ENCODE results near the gene PSENEN. TPM values are rescaled to one million over a fixed set of nuclear protein-coding genes. Genes with fewer than 3 reads are reported as not detected.

Gene PSENEN
- 10 to 100 TPM; 43.7 to 44.7 TPM for total RNA-seq

GRCh38 chr19:35745328-35746086 is at the start of gene PSENEN, which contains the start of gene U2AF1L4:
Gene PSENEN, plus strand, starts transcription at chr19:35745651. Its CDS starts 280 bp downstream, at chr19:35745931.
Gene U2AF1L4, minus strand, starts transcription at chr19:35745418. Its CDS starts 27 bp downstream, at chr19:35745391.

GRCh38 chr19:35704218-35704617 is 41.2 kb upstream of the PSENEN start, which contains the start of gene ZBTB32:
Gene ZBTB32, plus strand, starts transcription at chr19:35704558. Its CDS starts 10,069 bp downstream, at chr19:35714627.

GRCh38 chr19:35717665-35718344 is 27.6 kb upstream of the PSENEN start, which contains the start of gene KMT2B:
Gene KMT2B, plus strand, starts transcription at chr19:35718003. Its CDS starts 16 bp downstream, at chr19:35718019.

GRCh38 chr19:35742121-35742724 is 3.2 kb upstream of the PSENEN start, which contains the start of gene IGFLR1:
Gene IGFLR1, minus strand, starts transcription at chr19:35742452. Its CDS starts 1,272 bp downstream, at chr19:35741180.

GRCh38 chr19:35748106-35749020 is 2.9 kb downstream of the PSENEN start, which contains the start of gene LIN37:
Gene LIN37, plus strand, starts transcription at chr19:35748576. Its CDS starts 149 bp downstream, at chr19:35748725.

GRCh38 chr19:35756377-35757230 is 11.2 kb downstream of the PSENEN start, which contains the start of gene HSPB6:
Gene HSPB6, minus strand, starts transcription at chr19:35757029. Its CDS starts 21 bp downstream, at chr19:35757008.

GRCh38 chr19:35757749-35758608 is 12.5 kb downstream of the PSENEN start, which contains the start of gene PROSER3:
Gene PROSER3, plus strand, starts transcription at chr19:35758176. Its CDS starts 40 bp downstream, at chr19:35758216.

GRCh38 chr19:35775298-35776101 is 30.0 kb downstream of the PSENEN start, which contains the start of gene ARHGAP33:
Gene ARHGAP33, plus strand, starts transcription at chr19:35775564. Its CDS starts 95 bp downstream, at chr19:35775659.

Other genes starting within 250 kb of the PSENEN start
- not detected for gene DMKN, start 232.0 kb upstream of the PSENEN start, total RNA-seq
- not detected for gene SBSN, start 217.3 kb upstream of the PSENEN start, total RNA-seq
- not detected for gene GAPDHS, start 212.2 kb upstream of the PSENEN start, total RNA-seq
- 10 to 100 TPM; 46.0 to 46.8 TPM for gene TMEM147, start 200.0 kb upstream of the PSENEN start, total RNA-seq
- not detected for gene ATP4A, start 182.0 kb upstream of the PSENEN start, total RNA-seq
- gene PMIS2, start 159.5 kb upstream of the PSENEN start, total RNA-seq = not detected
- 10 to 100 TPM; 41.8 to 48.0 TPM for gene HAUS5, start 132.9 kb upstream of the PSENEN start, total RNA-seq
- gene RBM42, start 116.6 kb upstream of the PSENEN start, total RNA-seq = 10 to 100 TPM; 86.6 to 89.2 TPM
- gene ETV2, start 103.9 kb upstream of the PSENEN start, total RNA-seq = 1 to 10 TPM; 1.0 to 1.2 TPM
- 100 to 1,000 TPM; 440 to 457 TPM for gene COX6B1, start 97.3 kb upstream of the PSENEN start, total RNA-seq
- gene UPK1A, start 79.1 kb upstream of the PSENEN start, total RNA-seq = 1 to 10 TPM; 1.4 to 1.6 TPM
- gene ZBTB32, start 41.1 kb upstream of the PSENEN start, total RNA-seq = 10 to 100 TPM; 15.2 to 16.2 TPM
- 10 to 100 TPM; 57.3 to 59.9 TPM for gene KMT2B, start 27.6 kb upstream of the PSENEN start, total RNA-seq
- gene IGFLR1, start 3.2 kb upstream of the PSENEN start, total RNA-seq = 10 to 100 TPM; 60.3 to 60.9 TPM
- 10 to 100 TPM; 40.0 to 42.6 TPM for gene U2AF1L4, start 233 bp upstream of the PSENEN start, total RNA-seq
- gene LIN37, start 2.9 kb downstream of the PSENEN start, total RNA-seq = 10 to 100 TPM; 10.6 to 13.0 TPM
- not detected for gene HSPB6, start 11.4 kb downstream of the PSENEN start, total RNA-seq
- gene PROSER3, start 12.5 kb downstream of the PSENEN start, total RNA-seq = 10 to 100 TPM; 50.4 to 51.2 TPM
- gene ARHGAP33, start 29.9 kb downstream of the PSENEN start, total RNA-seq = 10 to 100 TPM; 57.0 to 75.7 TPM
- not detected for gene PRODH2, start 67.2 kb downstream of the PSENEN start, total RNA-seq
- gene NPHS1, start 106.9 kb downstream of the PSENEN start, total RNA-seq = not detected
- gene KIRREL2, start 111.3 kb downstream of the PSENEN start, total RNA-seq = under 1 TPM; 0.30 to 0.63 TPM
- 1 to 10 TPM in 1 of 2 experiments, under 1 TPM in 1; 0.30 to 1.2 TPM for gene APLP1, start 122.9 kb downstream of the PSENEN start, total RNA-seq
- 10 to 100 TPM; 35.6 to 42.9 TPM for gene NFKBID, start 154.9 kb downstream of the PSENEN start, total RNA-seq
- gene HCST, start 156.9 kb downstream of the PSENEN start, total RNA-seq = 100 to 1,000 TPM; 195 to 204 TPM
- under 1 TPM in 1 of 2 experiments, not detected in 1; 0.43 TPM for gene TYROBP, start 162.6 kb downstream of the PSENEN start, total RNA-seq
- gene LRFN3, start 190.7 kb downstream of the PSENEN start, total RNA-seq = 10 to 100 TPM; 12.4 to 13.0 TPM
- 10 to 100 TPM; 17.4 to 19.6 TPM for gene SDHAF1, start 249.5 kb downstream of the PSENEN start, total RNA-seq

All from activated naive CD4-positive, alpha-beta T cell treated with anti-CD3 and anti-CD28 coated beads, Interleukin-2, amount 10 ng/mL, durations not matched to agents 5 hours and 36 hours (primary cell).